HS-27A (cell line): ENCODE results near the gene SNX8.
A peak's percentile ranks its signal among the peaks of the same experiment; 100 is the strongest.

Experiments used
- DNase-seq: peaks from one replicate; pipeline ENCODE4 v3.0.0-alpha.2; 2012; ENCODE audit warnings: low read depth, missing footprints

The SNX8 gene

DNA sequence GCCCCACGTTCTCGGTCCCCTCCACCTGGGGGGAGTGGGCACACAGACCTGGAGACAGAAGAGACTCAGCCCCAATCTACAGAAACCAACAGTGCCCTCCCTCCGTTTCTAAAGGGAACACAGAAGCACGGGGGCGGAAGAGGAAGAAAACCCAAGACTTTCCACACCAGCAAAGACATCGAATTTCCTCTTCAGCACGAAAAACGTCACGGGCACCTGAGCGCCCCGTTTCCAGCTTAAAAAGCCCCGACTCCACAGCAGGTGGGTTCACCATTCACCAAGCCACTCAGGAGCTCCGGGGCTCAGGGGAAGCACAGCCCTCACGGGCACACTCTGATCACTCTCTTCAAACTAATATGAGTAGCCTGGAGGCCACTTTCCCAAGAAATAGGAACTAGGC is 52.6 kb downstream of the SNX8 start:
- DNase-seq: no peak

DNA sequence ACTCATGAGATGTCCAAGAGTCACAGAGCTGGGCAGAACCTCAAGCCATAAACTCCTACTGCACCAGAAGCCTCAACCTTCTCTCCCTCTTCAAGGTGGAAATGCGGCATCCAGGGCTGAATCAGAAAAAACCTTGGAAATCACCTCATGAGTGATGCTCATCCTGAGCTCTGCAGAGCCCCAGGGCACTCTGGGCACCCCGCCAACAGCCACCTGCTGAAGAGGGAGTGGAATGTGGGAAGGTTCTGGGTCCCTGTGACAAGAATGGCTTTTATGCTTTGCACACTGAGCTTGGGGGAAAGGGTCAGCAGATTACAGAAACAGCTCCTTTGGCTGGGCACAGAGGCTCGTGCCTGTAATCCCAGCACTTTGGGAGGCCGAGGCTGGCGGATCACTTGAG is 53.4 kb downstream of the SNX8 start:
- DNase-seq: no peak

DNA sequence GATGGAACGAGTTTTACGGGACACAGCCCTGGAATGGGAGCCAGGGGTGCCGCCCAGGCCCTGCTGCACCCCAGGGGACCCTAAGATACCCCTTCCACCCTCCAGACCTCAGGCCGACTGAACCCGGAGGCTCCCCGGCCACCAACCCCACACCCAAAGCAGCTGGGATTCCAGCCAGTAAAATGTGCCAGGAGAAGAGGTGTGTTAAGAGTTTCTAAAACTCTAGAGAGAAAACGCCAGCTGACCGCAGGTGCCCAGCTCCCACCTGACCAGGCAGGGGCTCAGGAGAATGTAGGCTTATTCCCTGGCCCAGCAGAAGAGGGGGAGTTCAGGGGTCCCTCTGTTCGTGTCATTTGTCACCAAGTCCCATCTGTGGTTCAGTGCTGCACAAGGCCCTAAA is 54.8 kb downstream of the SNX8 start:
- DNase-seq: no peak

GRCh38 chr7:2258661-2259365 is 55.4 kb downstream of the SNX8 start:
- DNase-seq: no peak

- DNase-seq: no peak
Observed at GRCh38 chr7:2257651-2258050, 56.6 kb downstream of the SNX8 start.

DNA sequence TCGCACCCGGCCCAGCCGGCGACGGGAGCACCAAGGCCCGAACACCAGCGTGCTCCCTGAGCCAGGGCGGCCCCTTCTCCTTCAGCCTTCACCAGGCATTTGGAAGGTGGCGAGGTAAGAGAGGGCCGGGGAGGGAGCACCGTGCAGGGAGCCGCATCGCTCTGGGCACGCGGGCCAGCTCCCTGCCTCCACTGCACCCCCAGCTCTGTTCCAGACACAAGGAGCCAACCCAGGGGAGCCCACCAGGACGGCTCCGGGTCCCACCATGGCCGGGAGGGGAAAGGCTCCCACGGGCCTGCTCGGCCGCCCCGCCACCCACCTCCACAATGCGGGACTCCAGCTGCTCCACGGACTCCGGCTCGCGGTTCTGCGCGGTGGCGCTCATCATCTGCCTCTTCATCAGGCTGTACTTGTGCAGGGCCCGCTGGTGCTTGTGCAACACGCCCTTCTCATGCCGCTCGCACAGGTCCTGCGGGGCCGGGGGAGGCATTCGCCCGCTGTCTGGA is 57.1 kb downstream of the SNX8 start:
- DNase-seq: no peak

- no peak for DNase-seq
Observed at GRCh38 chr7:2256306-2257045, 57.8 kb downstream of the SNX8 start.

- no peak for DNase-seq
Observed at GRCh38 chr7:2255145-2256139, 58.8 kb downstream of the SNX8 start.

DNA sequence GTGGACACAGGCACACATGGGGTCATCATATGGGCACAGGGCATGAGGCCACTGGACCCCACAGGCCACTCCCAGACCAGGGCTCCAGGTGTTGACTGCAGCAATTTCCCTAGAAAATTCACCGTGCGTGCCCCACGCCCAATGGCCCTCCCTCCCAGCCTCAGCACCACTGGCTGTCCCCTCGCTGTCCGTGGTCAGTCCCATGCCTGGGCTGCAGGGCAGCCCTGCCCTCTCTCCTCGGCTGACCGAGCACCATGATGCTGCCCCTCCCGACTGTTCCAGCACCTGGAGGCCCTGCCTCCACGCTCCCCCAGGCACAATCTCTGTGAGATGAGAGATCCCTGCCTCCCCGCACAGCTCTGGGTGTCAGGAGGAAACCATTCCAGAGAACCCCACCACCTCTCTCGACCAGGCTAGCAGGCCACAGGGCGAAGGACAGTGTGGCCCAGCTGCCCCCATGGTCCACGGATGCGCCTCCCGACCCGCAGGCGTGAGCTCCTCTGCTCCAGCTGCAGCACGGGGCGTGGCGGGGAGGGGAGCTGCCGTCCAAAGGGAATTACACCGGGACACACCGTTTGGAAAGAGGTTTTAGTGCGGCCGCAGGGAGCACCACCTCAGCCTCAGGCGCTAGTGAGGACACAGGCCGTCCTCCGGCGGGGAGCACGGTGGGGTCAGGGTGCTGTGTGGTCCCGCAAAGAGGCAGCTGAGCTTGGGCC is 59.7 kb downstream of the SNX8 start:
- DNase-seq: no peak

DNA sequence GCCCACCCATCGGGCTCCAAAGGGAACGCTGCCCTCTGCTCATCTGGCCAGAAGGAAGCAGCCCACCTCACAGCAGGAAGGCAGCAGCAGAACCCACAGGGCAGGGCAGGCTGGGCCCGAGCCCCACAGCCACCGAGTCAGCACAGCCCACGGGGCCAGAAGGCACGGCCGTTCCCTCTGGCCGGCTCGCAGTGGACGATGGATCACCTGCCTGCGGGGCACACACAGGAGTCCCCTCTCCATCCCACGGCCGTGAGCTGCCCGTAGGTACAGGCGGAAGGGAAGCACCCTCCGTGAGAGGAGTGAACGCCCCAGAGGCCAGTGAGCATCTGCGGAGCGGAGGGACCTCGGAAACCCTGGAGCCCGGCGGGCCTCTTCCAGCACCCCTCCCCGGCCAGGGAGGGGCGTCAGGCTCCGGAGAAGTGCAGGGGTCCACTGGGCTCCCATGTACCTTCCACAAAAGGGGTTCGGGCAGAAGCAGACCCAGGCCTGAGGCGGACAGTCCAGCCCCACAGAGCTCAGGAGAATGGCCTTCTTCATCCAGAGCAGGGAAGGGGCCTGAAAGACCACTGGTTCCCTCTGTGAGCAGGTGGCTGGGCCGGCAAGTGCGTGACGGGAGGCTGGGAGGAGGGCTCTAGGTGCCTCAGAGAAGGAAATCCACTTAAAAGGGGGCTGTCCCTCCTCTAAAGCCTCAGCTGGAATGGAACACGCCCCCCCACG is 60.6 kb downstream of the SNX8 start:
- DNase-seq: no peak

- DNase-seq: no peak
Observed at GRCh38 chr7:2253021-2253420, 61.2 kb downstream of the SNX8 start.

- DNase-seq: no peak
Observed at GRCh38 chr7:2251841-2252771, 62.1 kb downstream of the SNX8 start.

DNA sequence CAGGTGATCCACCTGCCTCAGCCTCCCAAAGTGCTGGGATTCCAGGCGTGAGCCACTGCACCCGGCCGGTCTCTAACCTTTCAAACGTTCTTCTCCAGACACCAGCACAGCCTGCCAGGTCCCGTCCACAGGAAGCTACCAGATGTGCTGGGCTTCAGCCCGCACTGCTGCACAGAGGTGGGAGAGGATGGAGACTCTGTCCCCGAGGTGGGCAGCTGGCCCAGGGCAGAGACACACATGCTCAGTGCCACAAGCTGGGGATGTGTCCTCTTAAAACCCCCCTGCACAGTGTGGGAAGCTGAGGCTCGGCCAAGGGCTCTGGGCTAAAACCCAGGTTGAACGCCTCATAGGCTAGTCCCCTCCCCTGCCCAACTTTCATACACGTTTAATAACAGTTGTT is 62.9 kb downstream of the SNX8 start:
- DNase-seq: no peak

GRCh38 chr7:2249744-2250323 is 64.4 kb downstream of the SNX8 start:
- DNase-seq: no peak

DNA sequence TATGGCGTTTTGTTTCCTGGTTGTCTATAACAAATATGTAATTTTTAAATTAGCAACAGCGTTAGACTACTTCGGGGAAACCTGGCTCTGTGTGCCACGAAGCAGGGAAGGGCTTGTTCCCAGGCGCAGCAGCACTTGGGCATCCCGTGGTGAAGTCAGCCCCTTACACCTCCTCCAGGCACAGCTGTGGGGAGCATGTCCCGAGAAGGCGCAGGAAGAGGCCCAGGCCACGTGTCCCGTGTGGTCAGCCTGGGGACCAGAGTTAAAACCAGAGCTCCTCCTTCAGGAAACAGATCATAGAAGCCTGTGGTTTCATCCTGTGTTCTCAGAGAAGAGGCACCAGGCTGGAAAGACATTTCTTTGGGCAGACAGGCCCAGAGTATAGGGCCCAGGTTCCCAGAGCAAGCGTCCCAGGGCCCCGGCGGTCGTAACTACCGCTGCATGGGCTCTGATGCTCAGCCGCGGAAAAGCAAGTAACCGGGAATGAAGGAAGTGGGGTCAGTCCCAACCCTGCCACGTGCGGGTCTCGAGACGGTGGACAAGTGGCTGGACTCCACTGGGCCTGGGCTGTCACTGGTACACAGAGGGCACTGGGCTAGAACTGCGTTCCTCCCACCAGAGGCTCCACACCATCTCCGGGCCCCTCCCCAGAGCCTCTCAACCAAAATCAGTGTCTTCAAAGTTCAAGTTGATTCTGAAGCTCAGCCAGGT is 65.1 kb downstream of the SNX8 start:
- peak; percentile 70 for DNase-seq

- no peak for DNase-seq
Observed at GRCh38 chr7:2247141-2247995, 66.9 kb downstream of the SNX8 start.

DNA sequence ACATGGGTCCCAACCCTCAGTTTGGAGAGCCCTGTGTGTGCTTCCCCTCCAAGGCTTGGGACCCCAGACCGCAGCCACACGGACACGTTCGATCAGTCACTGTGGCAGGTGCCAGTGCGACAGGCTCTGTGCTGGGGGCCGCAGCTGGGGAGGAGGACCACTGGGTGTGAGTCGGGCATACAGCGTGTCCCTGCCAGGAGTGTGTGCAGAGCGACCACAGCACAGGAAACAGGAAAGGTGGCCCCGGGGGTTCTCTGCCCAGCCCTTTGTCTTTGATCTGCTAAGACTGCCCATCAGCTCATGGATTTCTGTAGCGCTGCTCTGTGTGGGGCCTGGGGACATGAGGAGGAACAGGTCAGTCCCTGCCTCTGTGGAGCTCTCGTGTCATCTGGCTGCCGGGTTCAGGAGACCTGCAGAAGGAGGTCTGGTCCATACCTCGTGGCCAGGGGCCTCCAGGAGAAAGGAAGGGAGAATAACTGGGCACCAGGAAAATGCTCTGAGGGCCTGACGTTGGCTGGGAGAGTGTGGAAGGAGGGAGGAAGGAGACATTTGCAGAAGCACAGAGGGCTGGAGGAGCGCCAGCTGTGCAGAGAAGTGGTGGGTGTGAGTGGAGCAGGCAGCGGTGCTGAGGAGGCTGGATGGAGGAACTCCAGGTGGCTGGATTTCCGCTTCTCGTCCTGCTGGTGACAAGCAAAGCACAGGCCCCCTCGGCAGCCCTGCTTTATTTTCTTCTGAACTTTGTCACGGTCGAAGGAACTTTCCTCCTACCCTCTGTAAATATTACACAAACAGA is 68.2 kb downstream of the SNX8 start:
- no peak for DNase-seq
